ENCODE results near the gene C1RL. TPM values are rescaled to one million over a fixed set of nuclear protein-coding genes. Genes with fewer than 3 reads are reported as not detected.
"Not testable (repeated sequence)": the region's sequence is repeated elsewhere in the genome, so short reads cannot be mapped to it uniquely, and the experiment has no call there.

The C1RL gene
- total and polyA plus RNA-seq, 2 donors = 20.6 to 92.2 TPM

- no peaks in the 10 kb centered on the region for H3K4me1 ChIP-seq (ENCODE audit: insufficient read depth)
- WGBS = 87% methylated on average over 3 of the region's 3 CpGs
- H3K27ac ChIP-seq (ENCODE audit: low read depth) = no peak overlapping the region
- no peak for DNase-seq (ENCODE audit: extremely low spot score)
- no peak overlapping the region for H3K4me3 ChIP-seq (ENCODE audit: low read depth, low read length)
- H3K36me3 ChIP-seq (ENCODE audit: insufficient read depth) = no peaks in the 10 kb centered on the region
Measured at GRCh38 chr12:7116196-7116595, 7.2 kb upstream of the C1RL start.

- WGBS = 90% methylated on average over 6 of the region's 6 CpGs
- H3K4me3 ChIP-seq (ENCODE audit: low read depth, low read length) = no peak overlapping the region
- H3K36me3 ChIP-seq (ENCODE audit: insufficient read depth) = no peaks in the 10 kb centered on the region
- no peak overlapping the region for H3K27ac ChIP-seq (ENCODE audit: low read depth)
- no peak for DNase-seq (ENCODE audit: extremely low spot score)
- H3K4me1 ChIP-seq (ENCODE audit: insufficient read depth) = no peaks in the 10 kb centered on the region
Measured at GRCh38 chr12:7114851-7115250, 5.8 kb upstream of the C1RL start.

GRCh38 chr12:7114008-7114407 lies 5.0 kb upstream of the C1RL start:
- Histone ChIP-seq H3K4me3 (ENCODE audit: low read depth, low read length) (no peak overlapping the region), H3K27ac (ENCODE audit: low read depth) (no peak overlapping the region), H3K36me3 (ENCODE audit: insufficient read depth) (no peaks in the 10 kb centered on the region), H3K4me1 (ENCODE audit: insufficient read depth) (no peaks in the 10 kb centered on the region)
- DNase-seq (ENCODE audit: extremely low spot score) = no peak
- 90% methylated on average over 11 of the region's 11 CpGs for WGBS

GRCh38 chr12:7113389-7113871 lies 4.4 kb upstream of the C1RL start:
- WGBS = 45% methylated on average over 5 of the region's 5 CpGs
- Histone ChIP-seq H3K4me1 (ENCODE audit: insufficient read depth) (no peaks in the 10 kb centered on the region), H3K27ac (ENCODE audit: low read depth) (no peak overlapping the region), H3K4me3 (ENCODE audit: low read depth, low read length) (no peak overlapping the region), H3K36me3 (ENCODE audit: insufficient read depth) (no peaks in the 10 kb centered on the region)
- DNase-seq (ENCODE audit: extremely low spot score) = no peak

- Histone ChIP-seq H3K27ac (ENCODE audit: low read depth) (no peak overlapping the region), H3K4me1 (ENCODE audit: insufficient read depth) (no peaks in the 10 kb centered on the region), H3K36me3 (ENCODE audit: insufficient read depth) (no peaks in the 10 kb centered on the region), H3K4me3 (ENCODE audit: low read depth, low read length) (no peak overlapping the region)
- DNase-seq (ENCODE audit: extremely low spot score) = no peak
- WGBS = 71% methylated on average over 4 of the region's 4 CpGs
Measured at GRCh38 chr12:7112041-7112440, 3.0 kb upstream of the C1RL start.

GRCh38 chr12:7110661-7111060 lies 1.6 kb upstream of the C1RL start:
- 92% methylated on average over 5 of the region's 5 CpGs for WGBS

GRCh38 chr12:7109572-7109920 lies 532 bp upstream of the C1RL start:
- Histone ChIP-seq H3K36me3 (ENCODE audit: insufficient read depth) (no peaks in the 10 kb centered on the region), H3K27ac (ENCODE audit: low read depth) (no peak overlapping the region), H3K4me3 (ENCODE audit: low read depth, low read length) (no peak overlapping the region), H3K4me1 (ENCODE audit: insufficient read depth) (no peaks in the 10 kb centered on the region)
- 65% methylated on average over 5 of the region's 5 CpGs for WGBS
- no peak for DNase-seq (ENCODE audit: extremely low spot score)

More at GRCh38 chr12:7110661-7111060, 1.6 kb upstream of the C1RL start:
- H3K36me3 ChIP-seq (ENCODE audit: insufficient read depth) = no peaks in the 10 kb centered on the region
- no peak overlapping the region for H3K27ac ChIP-seq (ENCODE audit: low read depth)
- DNase-seq (ENCODE audit: extremely low spot score) = no peak
- H3K4me1 ChIP-seq (ENCODE audit: insufficient read depth) = no peaks in the 10 kb centered on the region
- no peak overlapping the region for H3K4me3 ChIP-seq (ENCODE audit: low read depth, low read length)

- no peaks in the 10 kb centered on the region for H3K4me1 ChIP-seq (ENCODE audit: insufficient read depth)
- WGBS = 9% methylated on average over 30 of the region's 30 CpGs
- H3K36me3 ChIP-seq (ENCODE audit: insufficient read depth) = peaks cover 2% of the 10 kb centered on the region
Measured at GRCh38 chr12:7108003-7108795, 815 bp downstream of the C1RL start.

GRCh38 chr12:7107636-7108002 lies 1.4 kb downstream of the C1RL start:
- DNase-seq (ENCODE audit: extremely low spot score) = no peak
- Histone ChIP-seq H3K36me3 (ENCODE audit: insufficient read depth) (peaks cover 2% of the 10 kb centered on the region), H3K4me3 (ENCODE audit: low read depth, low read length) (peak overlapping the region; percentile 60), H3K4me1 (ENCODE audit: insufficient read depth) (no peaks in the 10 kb centered on the region), H3K27ac (ENCODE audit: low read depth) (peak overlapping the region; percentile 88)
- WGBS = 55% methylated on average over 3 of the region's 3 CpGs

More at GRCh38 chr12:7108003-7108795, 815 bp downstream of the C1RL start:
- no peak for DNase-seq (ENCODE audit: extremely low spot score)
- H3K4me3 ChIP-seq (ENCODE audit: low read depth, low read length) = peak overlapping the region; percentile 60
- H3K27ac ChIP-seq (ENCODE audit: low read depth) = peak overlapping the region; percentile 88

GRCh38 chr12:7107181-7107580 lies 1.8 kb downstream of the C1RL start:
- not testable (repeated sequence) for H3K36me3 ChIP-seq (ENCODE audit: insufficient read depth); H3K27ac ChIP-seq (ENCODE audit: low read depth); DNase-seq (ENCODE audit: extremely low spot score); H3K4me1 ChIP-seq (ENCODE audit: insufficient read depth); H3K4me3 ChIP-seq (ENCODE audit: low read depth, low read length)
- 97% methylated on average over 5 of the region's 5 CpGs for WGBS

GRCh38 chr12:7106082-7106481 lies 2.9 kb downstream of the C1RL start:
- Histone ChIP-seq H3K27ac (ENCODE audit: low read depth) (no peak overlapping the region), H3K4me1 (ENCODE audit: insufficient read depth) (no peaks in the 10 kb centered on the region), H3K36me3 (ENCODE audit: insufficient read depth) (peaks cover 2% of the 10 kb centered on the region), H3K4me3 (ENCODE audit: low read depth, low read length) (no peak overlapping the region)
- WGBS = 92% methylated on average over 1 of the region's 1 CpG
- DNase-seq (ENCODE audit: extremely low spot score) = no peak

GRCh38 chr12:7103837-7104584 lies 5.0 kb downstream of the C1RL start:
- Histone ChIP-seq H3K27ac (ENCODE audit: low read depth) (no peak overlapping the region), H3K4me3 (ENCODE audit: low read depth, low read length) (no peak overlapping the region), H3K36me3 (ENCODE audit: insufficient read depth) (peaks cover 4% of the 10 kb centered on the region), H3K4me1 (ENCODE audit: insufficient read depth) (no peaks in the 10 kb centered on the region)
- DNase-seq (ENCODE audit: extremely low spot score) = no peak
- WGBS = 92% methylated on average over 14 of the region's 14 CpGs

- H3K27ac ChIP-seq (ENCODE audit: low read depth) = no peak overlapping the region
- peaks cover 4% of the 10 kb centered on the region for H3K36me3 ChIP-seq (ENCODE audit: insufficient read depth)
- no peaks in the 10 kb centered on the region for H3K4me1 ChIP-seq (ENCODE audit: insufficient read depth)
- no peak overlapping the region for H3K4me3 ChIP-seq (ENCODE audit: low read depth, low read length)
- DNase-seq (ENCODE audit: extremely low spot score) = no peak
- 81% methylated on average over 3 of the region's 3 CpGs for WGBS
Measured at GRCh38 chr12:7102582-7102981, 6.4 kb downstream of the C1RL start.

GRCh38 chr12:7101694-7102131 lies 7.3 kb downstream of the C1RL start:
- H3K36me3 ChIP-seq (ENCODE audit: insufficient read depth) = peaks cover 4% of the 10 kb centered on the region
- H3K4me1 ChIP-seq (ENCODE audit: insufficient read depth) = no peaks in the 10 kb centered on the region
- no peak overlapping the region for H3K4me3 ChIP-seq (ENCODE audit: low read depth, low read length)
- 70% methylated on average over 10 of the region's 10 CpGs for WGBS
- no peak overlapping the region for H3K27ac ChIP-seq (ENCODE audit: low read depth)
- DNase-seq (ENCODE audit: extremely low spot score) = no peak

Measured in urinary bladder (tissue), 4 donors.